Caco-2 (cell line): ENCODE data around the gene OR7G2. TPM values are rescaled to one million over a fixed set of nuclear protein-coding genes. Genes with fewer than 3 reads are reported as not detected.

ENCODE experiments used
- BruUV-seq: library from RNA; stranded (reverse); fragments of 400-500 nt; replicated peaks from 2 replicates; lab custom pipeline; 2021; lab: Mats Ljungman, UMichigan
- CTCF ChIA-PET: fragments of 300-600 bp; sonication (Branson Sonifier 250); formaldehyde crosslinking; loops from one replicate; lab custom pipeline; 2022; ENCODE audit warnings: antibody characterized with exemption; lab: Charles Lee
- POLR2A ChIA-PET: fragments of 300-600 bp; sonication (Branson Sonifier 250); formaldehyde crosslinking; loops from one replicate; lab custom pipeline; 2022; ENCODE audit warnings: antibody characterized with exemption; lab: Charles Lee
- DNase-seq, 2 experiments: peaks; one replicate each; pipeline versions ENCODE4 v3.0.0 to v3.0.0-alpha.2; 2020 to 2022
- H3K27me3 ChIP-seq: replicated peaks from 2 replicates; pipeline ENCODE4 v1.6.0; 2011; ENCODE audit warnings: low read length; ENCODE audit not compliant: control insufficient read depth, insufficient read depth
- H3K36me3 ChIP-seq: 2 replicates; pipeline ENCODE4 v1.5.1; 2011; ENCODE audit warnings: low read length; ENCODE audit not compliant: control insufficient read depth, insufficient read depth
- H3K4me1 ChIP-seq: fragments of 250-450 bp; sonication (Bioruptor Pico); 2 replicates; pipeline ENCODE4 v1.5.1; 2020; ENCODE audit warnings: mild to moderate bottlenecking
- H3K4me3 ChIP-seq: 2 replicates; pipeline ENCODE4 v1.5.1; 2011; ENCODE audit warnings: low read depth, mild to moderate bottlenecking, control low read depth, low read length
- H3K9me3 ChIP-seq: fragments of 250-450 bp; sonication (Bioruptor Pico); 2 replicates; pipeline ENCODE4 v1.5.1; 2020; ENCODE audit warnings: mild to moderate bottlenecking, moderate library complexity
- H3K27ac Mint-ChIP-seq: one replicate; pipeline ENCODE4 v1.8.0; 2022; ENCODE audit warnings: mixed read lengths; ENCODE audit not compliant: unreplicated experiment
- H3K27me3 Mint-ChIP-seq: one replicate; pipeline ENCODE4 v1.8.0; 2022; ENCODE audit warnings: mixed read lengths; ENCODE audit not compliant: insufficient read depth, unreplicated experiment
- H3K36me3 Mint-ChIP-seq: one replicate; pipeline ENCODE4 v1.8.0; 2022; ENCODE audit warnings: mild to moderate bottlenecking, mixed read lengths; ENCODE audit not compliant: insufficient read depth, unreplicated experiment
- H3K4me1 Mint-ChIP-seq: one replicate; pipeline ENCODE4 v1.8.0; 2022; ENCODE audit warnings: low read depth, mixed read lengths; ENCODE audit not compliant: unreplicated experiment
- H3K4me3 Mint-ChIP-seq: one replicate; pipeline ENCODE4 v1.8.0; 2022; ENCODE audit warnings: mild to moderate bottlenecking, moderate library complexity, mixed read lengths; ENCODE audit not compliant: unreplicated experiment
- H3K9me3 Mint-ChIP-seq: one replicate; pipeline ENCODE4 v1.8.0; 2022; ENCODE audit warnings: mixed read lengths; ENCODE audit not compliant: unreplicated experiment
- intact Hi-C: fragments of 100-400 bp; cut with micrococcal nuclease; formaldehyde crosslinking; loops from one replicate; pipeline ENCODE4 v1.10.0; 2022; ENCODE audit not compliant: unreplicated experiment
- total RNA-seq: library from RNA; stranded (reverse); gene quantifications from 2 replicates; pipeline ENCODE4 v1.2.3, GENCODE V29; 2022
- TF ChIP-seq, protein P1 (sequence below), 2 experiments: fragments of 200-600 bp in 1 of 2; IDR thresholded peaks; 1 replicate in 1 of 2; 2 replicates in 1 of 2; pipeline versions ENCODE4 v1.5.1 to v1.8.0; 2011 to 2022; ENCODE audit warnings: antibody characterized with exemption in 1 of 2, control low read depth in 1 of 2, inconsistent platforms in 1 of 2, low read depth in 1 of 2, low read length in 1 of 2, mild to moderate bottlenecking in 1 of 2, moderate library complexity in 1 of 2; ENCODE audit not compliant: insufficient read depth in 1 of 2, severe bottlenecking in 1 of 2, unreplicated experiment in 1 of 2

Gene OR7G2
- total RNA-seq, 1 experiment from 2014 or later: not detected

- H3K27me3 Mint-ChIP-seq: no peaks in the 10 kb centered on the region
- CTCF ChIA-PET: no interaction called here
- intact Hi-C loops: no loop called here
- H3K4me3 Mint-ChIP-seq: no peak overlapping the region
- no peaks in the 10 kb centered on the region for H3K36me3 Mint-ChIP-seq
- BruUV-seq: no TSS peak
- H3K27ac Mint-ChIP-seq: no peak overlapping the region
- POLR2A ChIA-PET: no interaction called here
- H3K27me3 ChIP-seq: no peaks in the 10 kb centered on the region
- no peak for DNase-seq
- H3K9me3 Mint-ChIP-seq: no peaks in the 10 kb centered on the region
- no peaks in the 10 kb centered on the region for H3K9me3 ChIP-seq
- TF ChIP-seq, protein P1, sequence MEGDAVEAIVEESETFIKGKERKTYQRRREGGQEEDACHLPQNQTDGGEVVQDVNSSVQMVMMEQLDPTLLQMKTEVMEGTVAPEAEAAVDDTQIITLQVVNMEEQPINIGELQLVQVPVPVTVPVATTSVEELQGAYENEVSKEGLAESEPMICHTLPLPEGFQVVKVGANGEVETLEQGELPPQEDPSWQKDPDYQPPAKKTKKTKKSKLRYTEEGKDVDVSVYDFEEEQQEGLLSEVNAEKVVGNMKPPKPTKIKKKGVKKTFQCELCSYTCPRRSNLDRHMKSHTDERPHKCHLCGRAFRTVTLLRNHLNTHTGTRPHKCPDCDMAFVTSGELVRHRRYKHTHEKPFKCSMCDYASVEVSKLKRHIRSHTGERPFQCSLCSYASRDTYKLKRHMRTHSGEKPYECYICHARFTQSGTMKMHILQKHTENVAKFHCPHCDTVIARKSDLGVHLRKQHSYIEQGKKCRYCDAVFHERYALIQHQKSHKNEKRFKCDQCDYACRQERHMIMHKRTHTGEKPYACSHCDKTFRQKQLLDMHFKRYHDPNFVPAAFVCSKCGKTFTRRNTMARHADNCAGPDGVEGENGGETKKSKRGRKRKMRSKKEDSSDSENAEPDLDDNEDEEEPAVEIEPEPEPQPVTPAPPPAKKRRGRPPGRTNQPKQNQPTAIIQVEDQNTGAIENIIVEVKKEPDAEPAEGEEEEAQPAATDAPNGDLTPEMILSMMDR (IDR thresholded peaks at IDR 0.05; ENCODE audit: insufficient read depth in 1 of 2, low read depth in 1 of 2, low read length in 1 of 2, severe bottlenecking in 1 of 2, unreplicated experiment in 1 of 2): no peak
- no peak overlapping the region for H3K4me3 ChIP-seq
- H3K4me1 ChIP-seq: no peaks in the 10 kb centered on the region
- H3K4me1 Mint-ChIP-seq: no peaks in the 10 kb centered on the region
- no peaks in the 10 kb centered on the region for H3K36me3 ChIP-seq
Measured at GRCh38 chr19:9070066-9070465, 37.2 kb downstream of the OR7G2 start.

- Mint-ChIP-seq H3K4me3 (no peak overlapping the region), H3K36me3 (no peaks in the 10 kb centered on the region), H3K27ac (no peak overlapping the region), H3K9me3 (no peaks in the 10 kb centered on the region), H3K27me3 (no peaks in the 10 kb centered on the region), H3K4me1 (no peaks in the 10 kb centered on the region)
- TF ChIP-seq, protein P1 (IDR thresholded peaks at IDR 0.05; ENCODE audit: insufficient read depth in 1 of 2, low read depth in 1 of 2, low read length in 1 of 2, severe bottlenecking in 1 of 2, unreplicated experiment in 1 of 2): no peak
- BruUV-seq: no TSS peak
- no peak overlapping the region for H3K4me3 ChIP-seq
- H3K9me3 ChIP-seq: no peaks in the 10 kb centered on the region
- CTCF ChIA-PET: no interaction called here
- no peak for DNase-seq
- no peaks in the 10 kb centered on the region for H3K4me1 ChIP-seq
- no peaks in the 10 kb centered on the region for H3K27me3 ChIP-seq
- no peaks in the 10 kb centered on the region for H3K36me3 ChIP-seq
- intact Hi-C loops: no loop called here
- POLR2A ChIA-PET: no interaction called here
Measured at GRCh38 chr19:9065457-9066014, 41.7 kb downstream of the OR7G2 start.

- H3K9me3 ChIP-seq: no peaks in the 10 kb centered on the region
- ChIA-PET CTCF (no interaction called here), POLR2A (no interaction called here)
- TF ChIP-seq, protein P1 (IDR thresholded peaks at IDR 0.05; ENCODE audit: insufficient read depth in 1 of 2, low read depth in 1 of 2, low read length in 1 of 2, severe bottlenecking in 1 of 2, unreplicated experiment in 1 of 2): no peak
- no peaks in the 10 kb centered on the region for H3K36me3 Mint-ChIP-seq
- intact Hi-C loops: no loop called here
- H3K4me1 ChIP-seq: no peaks in the 10 kb centered on the region
- no peak for DNase-seq
- H3K9me3 Mint-ChIP-seq: peaks cover 8% of the 10 kb centered on the region
- no peaks in the 10 kb centered on the region for H3K4me1 Mint-ChIP-seq
- H3K27me3 Mint-ChIP-seq: no peaks in the 10 kb centered on the region
- H3K4me3 Mint-ChIP-seq: no peak overlapping the region
- no peaks in the 10 kb centered on the region for H3K27me3 ChIP-seq
- H3K36me3 ChIP-seq: no peaks in the 10 kb centered on the region
- H3K4me3 ChIP-seq: no peak overlapping the region
- H3K27ac Mint-ChIP-seq: no peak overlapping the region
- no TSS peak for BruUV-seq
Measured at GRCh38 chr19:9061879-9062278, 45.4 kb downstream of the OR7G2 start.
